CD4-positive, alpha-beta T cell treated with Interleukin-1 beta for 1 hour (primary cell): ENCODE results near the gene HSF4.

ENCODE experiments used
- DNase-seq, 2 donors: peaks; one replicate each; pipeline ENCODE4 v3.0.0-alpha.2; 2020 to 2022

The HSF4 gene

DNA sequence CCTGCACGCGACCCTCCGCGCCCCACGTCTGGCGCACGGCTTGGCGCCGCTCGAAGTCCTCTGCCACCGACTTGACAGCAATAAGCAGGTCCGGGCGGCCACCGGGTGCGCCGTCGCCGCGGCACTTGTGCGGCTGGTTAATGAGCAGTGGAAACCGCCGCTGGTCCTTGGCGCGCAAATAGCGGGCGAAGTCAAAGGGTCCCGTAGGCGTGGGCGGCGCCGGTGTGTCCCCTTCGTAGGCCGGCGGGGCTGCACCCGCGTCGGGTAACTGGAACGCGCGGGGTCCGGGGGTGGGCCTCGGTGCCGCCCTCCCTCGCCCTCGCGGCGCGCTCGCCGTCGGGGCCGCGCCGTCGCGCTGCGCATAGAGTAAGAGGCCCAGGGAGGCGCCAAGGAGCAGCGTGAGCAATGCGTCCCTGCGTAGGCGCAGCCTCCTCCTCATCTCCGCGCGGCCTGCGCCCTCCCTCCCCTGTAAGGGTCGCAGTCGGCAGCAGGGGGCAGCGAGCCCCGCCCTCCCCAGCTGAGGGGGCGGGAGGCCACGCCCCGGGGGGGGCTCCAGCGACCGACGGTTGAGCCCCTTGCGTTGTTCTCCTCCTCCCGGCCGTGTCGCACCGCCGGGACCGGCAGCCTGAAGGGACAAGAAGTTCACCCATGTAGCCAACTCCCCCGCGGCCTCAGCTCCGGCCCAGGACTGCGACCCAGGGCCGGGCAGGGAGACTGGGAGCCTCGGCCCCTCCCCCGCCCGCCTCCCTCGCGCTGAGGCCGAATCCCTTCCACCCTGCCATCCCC lies 14.3 kb upstream of the HSF4 start:
- peak; percentile 31 to 40 for DNase-seq

DNA sequence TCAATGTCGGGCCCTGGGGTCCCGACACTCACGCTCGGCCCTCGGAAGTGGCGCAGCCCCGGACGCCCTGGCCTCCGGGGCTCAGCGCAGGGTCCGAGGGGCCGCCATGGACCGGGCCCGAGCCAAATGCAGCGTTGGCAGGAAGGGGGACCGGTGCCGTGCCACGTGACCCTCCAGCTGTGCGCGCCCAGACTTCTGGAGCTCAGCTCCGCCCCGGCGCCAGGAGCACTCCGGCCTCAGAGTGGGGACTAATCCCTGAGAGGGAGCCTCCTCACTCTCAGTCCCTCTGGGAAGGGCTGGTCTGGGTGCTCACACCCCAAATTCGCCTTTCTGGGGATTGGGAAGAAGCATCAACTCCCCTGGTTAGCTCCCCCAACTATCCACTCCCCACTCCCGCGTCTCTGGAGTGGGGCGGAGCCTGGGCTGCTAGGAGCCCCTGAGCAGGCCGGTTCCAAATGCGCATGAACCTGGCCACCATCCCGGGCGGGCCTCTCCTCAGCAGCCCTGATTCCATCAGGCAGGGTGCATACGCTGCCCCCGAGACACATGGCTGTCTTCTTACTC lies 13.6 kb upstream of the HSF4 start, which contains the start of gene B3GNT9:
TSS of gene B3GNT9 (minus strand) at position 166 of the 564 bp plus-strand sequence. CDS start 513 bp downstream, outside the sequence.
- DNase-seq: no peak

DNA sequence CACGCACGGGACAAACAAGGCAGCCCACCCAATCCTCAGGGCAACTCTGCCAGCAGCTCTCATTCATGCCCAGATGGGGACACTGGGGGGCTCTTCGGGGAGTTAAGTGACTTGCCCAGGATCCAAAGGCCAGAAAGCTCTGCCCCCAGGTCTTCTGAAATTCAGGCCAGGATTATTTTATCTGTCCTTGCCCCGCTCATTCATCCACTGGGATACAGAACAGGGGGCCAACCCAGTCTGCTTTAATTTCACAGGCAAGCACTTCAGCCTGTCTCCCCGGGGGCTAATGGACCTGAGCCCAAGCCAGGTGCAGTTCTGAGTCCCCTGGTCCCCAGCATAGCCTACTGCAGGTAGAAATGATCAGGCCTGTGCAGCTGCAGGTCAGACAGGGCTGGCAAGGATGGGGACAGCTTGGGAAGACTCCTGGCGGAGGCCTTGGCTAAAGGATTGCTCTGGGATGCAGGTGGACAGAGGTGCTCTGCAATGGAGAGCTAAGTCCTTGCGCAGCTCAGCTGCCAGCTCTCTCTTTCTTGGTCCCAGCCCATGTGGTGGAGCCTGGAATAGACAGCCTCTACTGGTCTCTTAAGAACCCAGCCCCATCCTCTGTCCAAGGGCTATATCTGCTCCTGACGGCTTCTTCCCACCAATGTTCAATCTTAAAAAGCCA lies 13.0 kb upstream of the HSF4 start:
- no peak for DNase-seq

DNA sequence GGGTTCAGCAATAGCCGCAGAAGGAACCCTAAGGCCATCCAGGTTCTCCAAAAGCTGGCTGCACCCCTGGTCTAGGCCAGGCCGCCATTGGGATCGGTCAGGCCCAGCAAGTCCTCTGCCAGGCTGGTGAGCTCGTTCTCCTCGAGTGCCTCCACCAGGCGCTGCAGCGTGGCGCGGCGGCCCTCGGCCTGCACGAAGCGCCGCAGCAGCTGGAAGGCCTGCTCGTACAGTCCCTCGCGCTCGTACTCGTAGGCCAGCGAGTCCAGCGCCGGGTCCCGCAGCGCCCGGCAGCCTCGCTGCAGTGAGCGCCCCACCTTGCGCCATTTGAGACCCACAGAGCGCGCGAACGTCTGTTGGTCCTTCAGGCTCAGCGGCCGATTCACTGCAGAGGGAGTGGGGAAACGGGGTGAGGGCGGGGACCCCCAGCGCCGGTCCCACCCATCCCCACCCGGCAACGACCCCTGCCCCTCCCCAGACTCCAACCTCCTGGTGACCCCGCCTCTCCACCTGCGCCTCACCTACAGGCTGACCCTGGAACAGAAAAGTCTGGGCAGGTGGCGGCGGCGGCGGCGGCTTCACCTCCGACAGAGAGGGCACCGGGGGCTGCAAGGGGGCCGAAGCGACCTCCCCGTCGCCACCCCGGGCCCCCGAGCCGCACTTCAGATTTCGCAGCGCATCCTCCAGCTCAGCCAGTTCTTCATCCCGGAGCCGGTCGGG lies 9.8 kb upstream of the HSF4 start:
- DNase-seq: no peak

DNA sequence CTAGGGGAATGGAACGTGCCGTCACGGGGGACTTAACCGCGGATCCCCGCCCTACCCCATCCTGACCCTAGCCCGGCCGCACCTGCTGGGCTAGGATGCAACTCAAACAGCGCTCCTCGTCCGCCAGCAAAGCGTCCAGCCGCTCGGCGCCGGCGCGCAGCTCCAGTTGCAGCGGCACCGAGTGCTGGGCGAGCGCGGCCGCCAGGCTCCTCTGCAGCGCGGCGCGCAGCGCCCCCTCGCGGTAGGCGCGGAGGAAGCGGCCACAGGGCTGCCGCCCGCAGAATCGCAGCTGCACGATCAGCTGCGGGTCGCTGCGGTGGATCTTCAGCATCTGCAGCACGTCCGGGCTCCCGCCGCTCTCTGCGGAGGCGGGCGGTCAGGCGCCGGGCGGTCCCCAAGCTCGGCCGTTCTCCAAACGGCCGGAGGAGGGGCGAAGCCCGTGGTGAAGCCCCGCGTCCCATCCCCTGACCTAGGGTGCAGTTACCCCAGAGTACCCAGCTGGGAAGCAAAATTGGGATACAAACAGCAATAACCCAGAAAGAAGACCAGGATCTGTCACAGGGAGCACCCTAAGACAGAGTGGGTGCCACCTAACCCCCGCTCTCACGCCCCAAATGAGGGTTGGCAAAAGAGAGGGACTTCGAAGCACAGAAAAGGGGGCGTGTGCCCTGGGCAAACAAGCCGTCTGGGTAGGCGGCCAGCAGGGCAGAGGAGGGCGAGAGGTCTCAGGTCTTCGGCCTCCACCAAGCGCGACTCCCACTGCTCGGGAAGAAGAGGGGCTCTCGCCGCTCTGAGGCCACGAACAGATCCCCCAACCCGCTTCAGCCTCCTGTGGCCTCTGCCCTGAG lies 9.0 kb upstream of the HSF4 start:
- DNase-seq: peak; percentile 79 to 83

DNA sequence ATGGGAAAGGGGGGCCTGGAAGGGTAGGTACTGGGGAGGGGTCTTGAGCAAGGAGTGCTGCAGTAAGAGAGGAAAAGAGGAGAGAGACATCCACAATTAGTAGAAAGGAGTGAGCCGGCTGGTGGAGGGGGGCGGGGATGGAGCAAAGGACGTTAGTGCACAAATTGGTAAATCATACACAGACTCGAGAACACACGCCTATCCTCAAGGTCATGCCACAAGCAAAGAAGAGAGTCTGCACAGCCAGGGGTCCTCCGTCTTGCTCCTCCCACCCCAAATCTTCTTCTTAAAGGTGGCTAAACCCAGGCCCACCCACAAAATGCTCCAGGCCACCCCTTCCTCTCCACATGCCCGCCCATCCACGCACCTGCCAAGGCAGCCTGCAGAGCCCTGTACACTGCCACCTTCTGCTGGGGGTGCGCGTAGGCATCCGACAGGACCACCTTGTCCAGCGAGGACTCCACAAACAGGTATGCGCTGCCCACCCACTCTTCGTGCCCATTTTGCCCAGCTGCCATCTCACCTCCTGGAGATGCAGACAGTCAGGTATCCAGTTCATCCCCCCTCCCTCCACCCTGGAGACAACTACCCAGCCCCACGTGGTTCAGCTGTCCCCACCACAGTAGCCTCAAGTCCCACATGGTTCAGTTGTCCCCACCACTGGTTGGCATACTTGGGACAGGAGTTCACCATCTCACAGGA lies 8.3 kb upstream of the HSF4 start:
- DNase-seq: no peak

DNA sequence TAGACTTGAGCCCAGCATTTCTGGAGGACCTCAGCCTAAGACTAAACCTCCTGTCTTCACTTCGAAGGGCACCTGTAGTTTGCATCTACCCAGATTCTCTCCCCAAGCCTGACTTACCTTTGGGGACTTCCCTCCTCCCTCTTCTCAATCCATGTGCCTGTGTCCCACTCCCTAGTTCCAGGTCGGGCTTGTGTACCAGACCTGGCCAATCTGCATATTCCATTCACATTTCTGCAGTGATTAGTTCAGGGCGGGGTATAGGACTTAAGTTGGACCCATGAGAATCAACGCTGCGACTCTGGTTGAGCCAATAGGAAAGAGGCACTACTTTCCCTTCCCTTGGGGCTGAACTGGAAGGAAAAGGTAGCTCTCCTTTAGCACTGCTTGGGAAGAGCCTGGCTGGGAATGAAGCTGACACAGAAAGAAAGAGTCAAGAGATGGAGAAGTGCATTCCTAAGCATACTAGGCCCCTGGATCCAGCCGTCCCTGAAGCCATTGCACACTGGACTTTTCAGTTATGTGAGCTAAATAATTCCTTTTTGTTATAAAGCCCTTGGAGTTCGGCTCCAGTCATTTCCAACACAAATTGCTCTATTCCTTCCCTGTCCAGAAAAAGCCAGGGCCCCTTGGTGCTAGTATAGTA lies 7.3 kb upstream of the HSF4 start:
- DNase-seq: no peak

DNA sequence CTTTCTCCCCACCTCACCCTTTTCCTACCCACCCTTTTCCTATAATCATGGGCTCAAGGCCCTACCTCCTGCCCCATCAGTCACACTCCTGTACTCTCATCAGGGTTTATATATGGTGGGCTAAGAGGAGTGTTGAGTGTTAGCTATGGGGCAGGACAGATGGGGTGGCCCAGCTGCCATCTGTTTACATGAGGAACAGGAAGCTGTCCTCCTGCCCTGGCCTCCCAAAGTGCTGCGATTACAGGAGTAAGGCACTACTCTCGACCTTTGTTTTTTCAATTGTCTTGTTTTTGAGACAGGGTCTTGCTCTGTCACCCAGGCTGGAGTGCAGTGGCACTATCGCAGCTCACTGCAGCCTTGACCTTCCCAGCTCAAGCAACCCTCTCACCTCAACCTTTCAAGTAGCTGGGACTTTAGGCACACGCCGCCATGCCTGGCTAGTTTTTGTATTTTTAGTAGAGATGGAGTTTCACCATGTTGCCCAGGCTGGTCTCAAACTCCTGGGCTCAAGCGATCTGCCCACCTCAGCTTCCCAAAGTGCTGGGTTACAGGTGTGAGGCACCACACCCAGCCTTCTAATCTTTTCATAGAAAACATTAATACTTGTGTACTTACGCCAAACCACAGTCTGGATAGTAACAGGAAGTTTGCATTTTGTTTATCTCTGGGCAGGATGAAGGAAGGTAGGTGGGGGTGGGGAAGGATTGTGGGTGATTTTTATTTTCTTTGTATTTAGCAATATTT lies 6.5 kb upstream of the HSF4 start:
- peak; percentile 24 to 66 for DNase-seq

DNA sequence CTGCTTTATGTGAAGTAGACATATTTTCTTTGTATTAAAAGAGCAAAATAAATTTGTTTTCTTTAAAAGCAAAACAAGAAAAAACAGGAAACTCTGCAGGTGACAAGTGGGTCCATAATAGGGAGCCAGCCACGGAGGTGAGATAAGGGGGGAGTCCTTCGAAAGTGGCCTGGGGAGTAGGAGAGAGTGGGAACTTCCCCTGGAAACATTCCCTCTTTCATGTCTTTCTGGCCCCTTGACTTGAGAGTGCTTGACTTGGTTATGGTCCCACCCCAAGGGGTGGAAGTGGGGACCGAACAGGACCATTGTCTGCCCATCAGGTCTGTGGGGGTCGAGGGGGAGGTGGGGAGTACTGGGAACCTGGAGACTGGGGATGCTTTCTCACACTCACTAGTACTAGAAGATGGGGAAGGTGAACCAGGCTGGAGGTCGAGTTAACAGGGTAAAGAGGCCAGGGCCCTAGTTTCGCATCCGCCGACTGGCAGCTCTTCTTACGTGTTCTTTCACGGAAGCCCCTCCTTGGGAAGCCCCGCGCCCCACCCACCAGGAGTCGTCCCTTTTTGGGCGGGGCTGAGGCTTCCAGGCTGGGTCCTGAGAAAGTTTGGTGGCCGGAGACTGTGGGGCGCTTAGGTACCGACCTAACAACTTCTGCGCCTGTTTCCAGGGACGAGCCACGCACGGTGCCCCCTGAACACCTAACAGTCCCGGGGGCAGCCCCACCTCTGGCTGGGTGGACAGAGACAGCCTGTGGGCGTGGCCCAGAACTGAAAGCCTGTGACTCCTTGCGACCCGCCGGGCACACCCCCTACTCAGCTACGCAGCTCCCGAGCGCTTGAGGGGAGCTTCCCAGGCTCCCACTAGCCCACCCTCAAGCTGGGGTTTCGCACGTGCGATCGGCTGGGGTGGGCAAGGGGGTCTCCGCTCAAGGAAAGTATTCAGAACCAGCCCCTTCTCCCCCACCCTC lies 5.6 kb upstream of the HSF4 start:
- DNase-seq: peak; percentile 85 to 88

DNA sequence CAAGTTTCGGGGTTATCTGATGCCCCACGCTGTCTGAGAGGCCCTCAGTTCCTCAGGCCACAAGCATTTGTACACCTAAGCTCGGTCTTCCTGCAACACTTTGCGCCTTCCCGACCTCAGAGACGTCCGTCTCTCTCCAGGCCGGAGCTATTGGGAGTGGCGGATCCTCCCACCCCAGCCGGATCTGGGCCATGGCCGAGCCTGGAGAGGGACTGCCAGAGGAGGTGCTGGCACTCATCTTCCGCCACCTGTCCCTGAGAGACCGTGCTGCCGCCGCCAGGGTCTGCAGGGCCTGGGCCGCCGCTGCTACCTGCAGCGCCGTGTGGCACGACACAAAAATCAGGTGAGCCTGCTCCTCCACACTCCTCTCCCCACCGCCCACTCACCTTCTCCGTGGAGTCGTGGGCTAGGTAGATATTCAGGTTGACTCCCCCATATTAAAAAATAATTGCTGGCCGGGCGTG lies 2.9 kb upstream of the HSF4 start:
- DNase-seq: no peak

DNA sequence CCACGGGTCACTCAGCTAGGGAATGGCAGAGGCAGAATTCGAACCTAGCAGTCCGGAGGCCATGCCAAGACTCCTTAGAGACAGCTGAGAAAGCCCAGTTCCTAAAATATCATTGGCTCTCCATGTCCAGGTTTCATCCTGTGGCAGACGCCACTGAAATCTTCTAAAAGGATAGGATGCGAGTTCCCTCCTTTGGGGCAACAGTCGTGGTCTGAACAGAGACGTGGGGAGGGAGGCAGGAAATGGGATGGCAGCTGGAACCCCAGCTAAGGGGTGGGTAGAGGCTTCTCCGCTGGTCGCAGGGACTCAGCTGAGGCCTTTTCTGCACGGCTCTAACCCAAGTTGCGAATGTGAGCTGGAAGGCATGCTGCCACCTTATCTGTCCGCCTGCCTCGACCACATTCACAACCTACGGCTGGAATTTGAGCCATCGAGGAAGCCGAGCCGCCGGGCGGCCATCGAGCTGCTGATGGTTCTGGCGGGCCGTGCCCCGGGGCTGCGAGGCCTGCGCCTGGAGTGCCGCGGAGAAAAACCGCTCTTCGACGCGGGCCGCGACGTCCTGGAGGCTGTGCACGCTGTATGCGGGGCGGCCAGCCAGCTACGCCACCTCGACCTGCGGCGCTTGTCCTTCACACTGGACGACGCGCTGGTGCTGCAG lies 1.9 kb upstream of the HSF4 start:
- DNase-seq: no peak

DNA sequence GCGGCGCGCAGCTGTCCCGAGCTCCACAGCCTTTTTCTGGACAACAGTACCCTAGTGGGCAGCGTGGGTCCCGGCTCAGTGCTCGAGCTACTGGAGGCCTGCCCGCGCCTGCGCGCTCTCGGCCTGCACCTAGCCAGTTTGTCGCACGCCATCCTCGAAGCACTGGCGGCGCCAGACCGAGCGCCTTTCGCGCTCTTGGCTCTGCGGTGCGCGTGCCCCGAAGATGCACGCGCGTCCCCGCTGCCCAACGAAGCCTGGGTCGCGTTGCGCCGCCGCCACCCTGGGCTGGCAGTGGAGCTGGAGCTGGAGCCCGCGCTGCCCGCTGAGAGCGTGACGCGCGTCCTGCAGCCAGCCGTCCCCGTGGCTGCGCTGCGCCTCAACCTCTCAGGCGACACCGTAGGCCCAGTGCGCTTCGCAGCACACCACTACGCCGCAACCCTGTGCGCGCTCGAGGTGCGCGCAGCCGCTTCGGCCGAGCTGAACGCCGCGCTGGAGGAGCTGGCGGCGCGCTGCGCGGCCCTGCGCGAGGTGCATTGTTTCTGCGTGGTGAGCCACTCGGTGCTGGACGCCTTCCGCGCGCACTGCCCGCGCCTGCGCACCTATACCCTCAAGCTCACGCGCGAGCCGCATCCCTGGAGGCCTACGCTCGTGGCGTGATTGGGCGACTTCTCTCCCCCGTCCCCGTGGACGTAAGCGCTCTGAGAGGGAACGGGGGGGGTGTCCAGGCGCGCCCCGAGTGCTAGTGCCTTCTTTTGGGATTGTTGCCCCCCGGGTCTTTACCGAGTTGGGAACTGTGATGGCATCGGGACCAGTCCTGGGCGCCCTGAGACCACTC lies 1.2 kb upstream of the HSF4 start:
- DNase-seq: peak; percentile 50 to 62

DNA sequence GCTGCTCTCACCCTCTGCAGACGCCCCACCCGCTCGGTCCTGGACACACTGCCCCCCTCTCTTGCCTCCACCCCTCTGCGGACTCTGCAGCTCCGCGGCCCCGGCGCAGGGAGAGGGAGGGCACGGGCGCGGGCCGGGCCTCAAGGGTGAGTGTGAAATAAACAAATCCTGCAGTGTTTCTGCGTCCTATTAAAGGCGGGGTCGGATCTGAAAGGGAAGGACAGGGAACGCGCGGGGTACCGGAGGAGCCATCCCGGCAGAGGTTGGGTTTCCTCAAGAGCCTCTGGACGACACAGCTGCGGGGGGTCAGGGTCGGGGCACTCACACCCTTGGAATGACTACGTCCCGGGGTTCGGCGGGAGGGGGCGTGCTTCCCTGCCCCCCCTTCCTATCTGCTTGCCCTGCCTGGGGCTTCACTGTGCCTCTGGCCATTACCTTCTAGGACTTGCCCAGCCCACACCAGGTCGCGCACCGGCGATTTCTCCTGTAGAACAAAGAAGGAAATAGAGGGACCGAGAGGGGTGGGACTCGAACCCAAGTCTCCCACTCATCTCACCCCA lies 466 bp upstream of the HSF4 start:
- DNase-seq: no peak

DNA sequence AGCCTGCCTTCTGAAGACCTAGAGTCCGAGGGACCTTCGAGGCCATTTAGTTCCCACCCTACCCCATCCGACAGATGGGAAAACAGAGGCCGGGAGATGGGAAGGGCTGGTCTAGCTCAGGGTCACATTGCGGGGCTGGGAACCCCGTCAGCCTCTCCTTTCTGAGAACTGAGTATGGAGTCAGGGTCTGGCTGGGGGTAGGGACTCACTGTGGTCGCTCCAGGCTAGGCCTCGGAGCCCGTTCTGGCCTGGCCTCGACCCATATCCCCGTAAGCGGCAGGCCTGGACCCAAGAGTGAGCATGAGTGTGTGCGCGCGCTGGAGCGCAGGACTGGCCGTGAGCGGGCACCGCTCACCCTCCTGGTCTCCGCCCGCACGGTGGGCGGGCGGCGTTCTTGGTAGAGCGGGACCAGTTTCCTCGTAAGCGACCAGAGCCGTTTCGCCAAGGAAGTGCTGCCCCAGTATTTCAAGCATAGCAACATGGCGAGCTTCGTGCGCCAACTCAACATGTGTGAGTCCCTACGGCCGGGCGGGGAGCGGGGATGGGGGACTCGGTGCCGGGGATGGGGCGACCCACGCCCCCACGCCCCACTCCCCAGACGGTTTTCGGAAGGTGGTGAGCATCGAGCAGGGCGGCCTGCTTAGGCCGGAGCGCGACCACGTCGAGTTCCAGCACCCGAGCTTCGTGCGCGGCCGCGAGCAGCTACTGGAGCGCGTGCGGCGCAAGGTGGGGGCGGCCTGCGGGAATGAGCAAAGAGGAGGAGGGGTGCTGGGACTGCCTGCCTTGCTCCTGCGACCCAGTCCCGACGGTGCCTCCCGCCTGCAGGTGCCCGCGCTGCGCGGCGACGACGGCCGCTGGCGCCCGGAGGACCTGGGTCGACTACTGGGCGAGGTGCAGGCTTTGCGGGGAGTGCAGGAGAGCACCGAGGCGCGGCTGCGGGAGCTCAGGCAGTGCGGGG lies 855 bp downstream of the HSF4 start:
- DNase-seq: no peak

DNA sequence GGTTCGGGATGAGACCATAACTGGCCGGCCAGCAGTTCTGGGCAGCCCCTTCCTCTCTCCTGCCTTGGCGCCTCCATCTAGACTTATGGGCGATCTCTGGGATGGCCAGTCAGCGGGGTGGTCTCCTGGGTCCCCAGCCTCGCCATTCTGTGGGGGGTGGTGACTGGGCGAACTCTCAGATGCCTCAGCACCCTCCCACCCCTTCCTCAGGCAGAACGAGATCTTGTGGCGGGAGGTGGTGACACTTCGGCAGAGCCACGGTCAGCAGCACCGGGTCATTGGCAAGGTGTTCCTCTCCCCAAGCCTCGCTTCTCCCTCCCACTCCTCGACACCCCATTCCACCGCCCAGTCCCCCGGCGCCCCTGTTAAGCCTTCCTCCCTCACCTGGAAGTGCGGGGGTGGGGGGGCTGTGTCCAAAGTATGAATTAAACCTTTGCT lies 1.6 kb downstream of the HSF4 start:
- no peak for DNase-seq

DNA sequence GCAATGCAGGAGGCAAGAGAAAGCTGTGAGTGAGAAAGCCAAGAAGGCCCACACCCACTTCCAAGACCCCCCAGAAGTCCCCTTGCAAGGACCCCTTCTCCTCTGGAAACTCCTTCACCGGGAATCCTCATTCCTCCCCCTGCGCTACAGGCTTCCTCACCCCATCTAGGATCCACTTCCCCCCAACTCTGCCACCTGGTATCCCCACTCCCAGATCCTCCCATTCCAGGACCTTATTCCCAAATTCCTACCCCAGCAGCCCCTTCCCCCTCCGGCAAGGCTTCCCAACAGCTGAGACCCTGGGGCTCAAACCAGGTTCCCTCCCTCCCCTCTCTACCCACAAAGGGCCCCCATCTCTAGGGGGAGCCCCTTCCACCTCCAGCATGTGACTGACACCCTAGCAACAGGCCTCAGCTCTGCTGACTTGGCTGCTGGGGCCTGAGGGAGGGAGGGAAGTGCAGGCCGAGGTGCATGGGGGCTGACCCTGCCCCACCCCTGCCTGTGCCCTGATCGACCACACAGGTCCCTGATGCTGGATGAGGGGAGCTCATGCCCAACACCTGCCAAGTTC lies 2.1 kb downstream of the HSF4 start:
- DNase-seq: no peak
